GM19397 (cell line): ENCODE data around the gene SRSF7.
"Not testable (repeated sequence)": the region's sequence is repeated elsewhere in the genome, so short reads cannot be mapped to it uniquely, and the experiment has no call there.

Experiments
- ATAC-seq: cut with Tn5 transposase; IDR thresholded peaks from one replicate; pipeline ENCODE4 v1.9.1; 2021; ENCODE audit warnings: mild to moderate bottlenecking, moderate library complexity; ENCODE audit not compliant: unreplicated experiment

The SRSF7 gene

DNA sequence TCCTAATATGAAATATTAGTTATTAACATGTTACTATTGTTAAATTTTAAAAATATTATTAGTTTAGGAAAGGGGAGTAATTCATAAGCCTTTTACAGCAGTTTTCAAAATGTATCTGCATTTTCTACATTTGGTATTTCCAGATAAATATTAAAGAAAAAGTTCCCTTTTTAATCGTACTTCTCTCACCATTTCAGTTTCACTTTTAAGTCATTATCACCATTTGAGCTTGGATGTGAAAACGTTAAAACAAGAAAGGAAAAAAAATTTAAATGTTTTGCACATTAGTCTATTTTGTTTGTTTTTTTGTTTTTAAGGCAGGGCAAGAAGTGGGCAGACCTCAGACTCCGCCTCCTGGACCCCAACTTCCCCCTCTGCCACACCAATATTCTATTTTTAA, 3.3 kb upstream of the SRSF7 start:
- ATAC-seq = no peak

DNA sequence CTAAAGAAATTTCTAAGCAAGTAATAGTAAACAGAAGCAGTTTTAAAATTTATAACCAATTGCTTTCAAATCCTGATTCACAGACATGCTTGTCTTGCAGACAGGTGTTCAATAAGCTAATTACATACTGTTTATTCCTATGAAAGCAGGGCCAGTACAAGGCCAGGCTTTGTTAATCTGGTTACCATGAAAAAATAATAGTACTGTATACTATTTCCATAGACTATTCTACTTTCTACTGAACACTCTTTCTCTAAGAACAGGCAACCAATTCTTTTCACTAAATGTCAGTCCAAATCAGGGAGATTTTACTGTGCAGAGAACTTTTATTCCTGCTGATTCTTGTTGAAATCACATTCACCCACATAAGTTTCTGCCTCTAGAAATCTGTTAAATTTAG, 2.9 kb upstream of the SRSF7 start:
- no peak for ATAC-seq

DNA sequence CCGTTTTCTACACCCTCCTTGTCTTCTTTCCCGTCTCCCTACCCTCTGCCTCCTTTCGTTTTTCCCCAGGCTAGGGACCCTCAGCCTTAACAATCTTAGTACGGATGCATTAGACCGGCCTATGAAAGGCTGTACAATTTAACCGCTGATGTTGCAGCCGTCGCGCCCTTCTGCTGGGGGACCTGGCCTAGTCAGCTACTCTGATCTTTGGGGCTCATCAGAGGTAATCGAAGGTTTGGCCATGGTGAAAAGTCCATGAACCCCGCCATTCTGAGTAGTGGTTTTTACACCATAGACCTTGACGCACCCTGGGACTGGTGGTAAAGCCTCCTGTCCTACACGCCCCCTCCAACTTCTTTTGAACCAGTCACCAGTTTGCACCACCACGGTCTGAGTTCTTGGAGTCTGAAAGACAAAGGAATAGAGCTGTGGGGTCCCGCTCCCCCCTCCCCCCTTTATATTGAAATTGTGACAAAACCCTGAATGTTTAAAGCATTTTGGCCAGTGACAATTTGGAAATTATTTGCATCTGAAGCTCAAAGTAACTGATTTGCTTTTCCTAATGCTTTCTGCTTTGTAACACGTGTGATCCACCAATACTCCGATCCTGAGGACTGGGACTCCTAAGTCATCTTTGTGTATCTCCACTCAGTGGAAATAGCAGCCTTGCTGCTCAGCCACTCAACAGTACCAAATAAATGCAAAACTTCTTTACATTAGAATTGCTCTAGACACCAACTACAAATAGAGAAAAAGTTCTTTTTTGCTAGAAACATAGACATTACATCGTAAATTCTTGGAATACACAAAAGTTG, 642 bp upstream of the SRSF7 start:
- no peak for ATAC-seq

DNA sequence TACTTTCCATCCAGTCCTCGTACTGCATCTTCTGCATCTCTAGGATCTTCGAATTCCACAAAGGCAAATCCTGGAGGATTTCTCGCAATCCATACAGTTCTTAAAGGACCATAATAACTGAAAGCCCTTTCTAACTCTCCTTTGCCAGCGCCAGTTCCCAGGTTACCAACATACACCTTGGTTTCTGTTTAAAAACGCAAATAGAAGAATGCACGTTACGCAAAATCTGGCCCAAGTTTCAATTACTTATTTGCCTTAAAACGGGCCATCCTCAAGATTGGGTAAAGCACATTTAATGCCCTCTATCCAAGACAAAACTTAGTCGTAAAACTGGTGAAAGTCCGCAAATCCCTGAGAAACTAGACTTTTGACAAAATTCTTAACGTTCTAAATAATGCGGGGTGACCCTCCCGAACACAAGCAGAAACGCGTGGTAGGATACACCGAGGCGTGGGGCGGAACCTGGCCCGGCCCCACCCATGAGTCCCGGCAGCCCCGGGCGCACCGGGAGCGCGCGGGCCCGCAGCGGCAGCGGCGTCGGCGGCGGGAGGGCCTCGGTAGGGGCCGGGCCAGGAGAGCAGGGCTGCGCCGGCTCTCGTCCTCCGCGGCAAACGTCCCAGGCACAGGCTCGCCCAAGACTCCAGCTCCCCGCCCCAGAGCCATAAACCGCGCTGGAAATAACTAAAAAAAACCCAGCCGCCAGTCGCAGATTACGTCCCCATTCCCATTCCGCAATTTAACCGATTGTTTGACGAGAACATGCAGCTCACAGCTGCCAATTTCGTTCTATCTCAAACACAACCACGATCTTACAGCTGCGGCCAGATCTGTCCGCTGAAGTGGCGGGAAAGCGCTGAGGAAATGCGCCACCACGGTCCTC, 910 bp downstream of the SRSF7 start:
- peak; percentile 51 for ATAC-seq

GRCh38 chr2:38748943-38749804, 2.0 kb downstream of the SRSF7 start:
- ATAC-seq = no peak

DNA sequence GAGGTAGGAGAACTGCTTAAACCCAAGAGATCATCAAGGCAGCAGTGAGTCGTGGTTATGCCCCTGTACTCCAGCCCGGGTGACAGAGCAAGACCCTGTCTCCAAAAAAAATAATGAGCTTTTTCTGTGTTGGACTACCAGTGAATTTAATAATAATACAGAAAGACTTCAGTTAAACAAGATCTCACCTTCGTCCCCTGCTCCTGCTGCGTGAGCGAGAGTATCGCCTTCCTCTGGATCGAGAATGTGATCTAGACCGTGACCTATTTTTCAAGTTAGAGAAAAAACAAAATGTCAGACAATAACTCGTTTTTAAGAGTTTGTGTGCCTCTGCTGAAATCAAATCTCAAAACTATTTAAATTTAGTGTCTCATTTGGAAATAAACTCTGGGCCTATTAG, 2.8 kb downstream of the SRSF7 start:
- ATAC-seq = no peak

DNA sequence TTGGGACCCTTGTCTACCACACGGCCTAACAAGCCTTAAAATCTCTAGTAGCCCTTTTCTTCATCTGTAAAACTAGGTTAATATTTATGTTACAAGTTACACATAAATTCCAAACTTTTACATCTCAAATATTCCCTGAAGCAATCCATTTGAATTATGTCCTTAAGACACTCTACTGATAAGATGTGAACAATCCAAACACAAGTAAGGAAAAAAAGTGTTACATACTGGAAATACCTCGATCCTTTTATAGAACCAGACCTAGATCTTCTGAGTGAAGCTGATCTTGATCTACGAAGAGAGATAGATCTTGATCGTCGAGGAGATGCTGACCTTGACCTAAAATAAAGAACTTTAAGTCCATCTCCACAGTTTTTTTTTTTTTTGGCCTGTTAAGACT, 3.3 kb downstream of the SRSF7 start:
- no peak for ATAC-seq

DNA sequence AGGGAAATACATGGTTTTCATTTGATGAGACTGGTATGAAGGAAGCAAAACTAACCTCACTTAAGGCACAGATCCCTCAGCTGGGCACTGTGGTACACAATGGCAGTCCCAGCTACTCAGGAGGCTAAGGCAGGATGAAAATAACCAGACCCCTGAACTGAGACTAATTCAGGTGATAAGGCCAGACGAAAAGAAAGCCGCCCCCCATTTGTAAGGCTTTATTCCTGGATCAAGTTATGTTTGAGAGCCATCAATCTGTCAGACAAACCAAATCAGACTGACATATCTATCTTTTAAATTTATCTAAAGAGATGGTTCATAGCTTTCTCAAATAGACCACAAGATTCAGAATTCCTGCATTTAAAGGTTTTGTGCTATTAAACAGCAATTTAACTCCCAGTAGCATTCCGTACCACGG, 4.1 kb downstream of the SRSF7 start:
- no peak for ATAC-seq

DNA sequence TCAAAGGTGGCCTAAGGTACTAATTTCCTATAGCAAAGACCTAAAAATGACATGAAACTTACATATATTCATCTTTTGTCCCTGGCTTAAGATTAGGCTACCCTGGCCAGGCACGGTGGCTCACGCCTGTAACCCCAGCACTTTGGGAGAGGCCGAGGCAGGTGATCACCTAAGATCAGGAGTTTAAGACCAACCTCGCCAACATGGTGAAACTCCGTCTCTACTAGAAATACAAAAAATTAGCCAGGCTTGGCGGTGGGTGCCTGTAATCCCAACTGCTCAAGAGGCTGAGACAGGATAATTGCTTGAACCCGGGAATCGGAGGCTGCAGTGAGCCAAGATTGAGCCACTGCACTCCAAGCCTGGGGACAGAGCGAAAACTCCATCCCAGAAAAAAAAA, 5.9 kb downstream of the SRSF7 start:
- no peak for ATAC-seq

DNA sequence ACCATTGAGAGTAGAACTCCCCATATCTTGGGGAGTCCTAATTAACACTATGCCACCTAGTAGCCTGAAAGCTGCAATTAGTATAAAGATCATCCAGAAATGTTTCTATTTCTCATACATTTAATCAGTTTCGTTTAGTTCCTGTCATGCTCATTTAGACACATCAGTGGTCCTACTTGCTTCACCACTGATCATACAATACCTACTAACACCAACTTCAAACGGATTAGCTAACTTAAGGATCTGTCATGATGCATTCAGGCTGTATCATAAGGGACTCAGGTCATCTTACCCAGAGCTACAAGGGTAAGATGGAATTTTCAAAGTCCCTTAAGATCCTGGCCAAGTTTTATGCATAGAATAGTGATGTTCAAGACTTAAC, 6.8 kb downstream of the SRSF7 start:
- no peak for ATAC-seq

DNA sequence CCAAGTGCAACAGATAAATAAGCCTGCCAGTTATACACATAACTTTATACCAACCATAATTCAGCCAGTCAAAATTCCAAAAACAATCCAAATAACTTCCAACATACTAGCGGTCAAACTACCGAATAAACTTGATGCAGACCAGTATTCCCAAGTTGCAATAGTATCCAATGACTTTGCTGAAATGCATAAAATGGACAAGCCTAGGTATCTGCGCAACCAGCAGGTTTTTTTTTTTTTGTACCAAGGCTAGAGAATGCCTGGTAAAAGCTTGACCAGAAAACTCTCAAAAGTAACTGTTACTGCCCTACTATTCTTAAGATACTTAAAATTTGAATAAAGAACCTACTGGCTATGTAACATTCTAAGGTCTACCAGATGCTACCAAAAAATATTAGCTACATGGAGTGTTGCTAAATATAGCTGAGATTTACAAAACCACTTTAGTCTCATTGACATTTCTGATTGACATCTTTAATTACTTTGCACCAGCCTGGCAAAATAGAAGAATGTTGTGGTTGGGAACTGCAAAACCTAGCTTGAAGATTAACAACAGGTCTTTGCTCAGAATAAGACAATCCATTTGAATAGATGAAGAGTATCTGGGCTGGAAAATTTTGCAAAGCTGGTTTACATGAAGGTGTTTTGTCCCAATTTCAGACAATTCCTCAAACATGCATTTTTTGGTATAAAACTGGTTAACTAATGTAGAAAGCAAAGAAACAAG, 7.3 kb downstream of the SRSF7 start:
- no peak for ATAC-seq

DNA sequence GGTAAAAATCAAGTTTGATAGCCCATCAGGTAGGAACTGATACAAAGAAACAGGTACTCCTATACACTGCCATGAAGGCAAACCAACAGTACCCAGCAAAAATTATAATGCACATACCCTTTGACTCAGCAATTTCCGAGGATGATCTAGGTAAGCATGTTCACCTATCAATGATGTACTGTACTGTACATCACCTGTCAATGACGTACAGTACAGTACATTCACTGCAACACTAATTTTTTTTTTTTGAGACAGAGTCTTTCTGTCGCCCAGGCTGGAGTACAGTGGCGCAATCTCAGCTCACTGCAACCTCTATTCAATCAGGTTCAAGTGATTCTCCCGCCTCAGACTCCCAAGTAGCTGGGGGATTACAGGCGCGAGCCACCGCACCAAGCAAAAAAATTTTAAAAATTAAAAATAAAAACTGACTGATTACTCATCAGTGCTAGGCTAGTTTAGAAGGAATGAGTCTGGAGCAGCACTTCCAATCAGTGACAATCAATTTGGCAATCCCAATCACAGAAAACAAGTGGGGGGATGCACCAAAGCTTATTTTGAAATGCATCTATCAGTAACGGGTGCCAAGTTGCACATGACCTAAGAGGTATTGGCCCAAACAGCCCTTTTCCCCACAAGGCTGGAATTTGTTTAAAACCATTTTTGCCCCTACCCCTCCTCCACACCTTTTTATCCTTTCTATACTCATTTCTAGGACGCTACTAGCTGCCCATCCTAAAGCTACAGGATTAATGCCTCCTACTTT, 8.2 kb downstream of the SRSF7 start:
- ATAC-seq = no peak

DNA sequence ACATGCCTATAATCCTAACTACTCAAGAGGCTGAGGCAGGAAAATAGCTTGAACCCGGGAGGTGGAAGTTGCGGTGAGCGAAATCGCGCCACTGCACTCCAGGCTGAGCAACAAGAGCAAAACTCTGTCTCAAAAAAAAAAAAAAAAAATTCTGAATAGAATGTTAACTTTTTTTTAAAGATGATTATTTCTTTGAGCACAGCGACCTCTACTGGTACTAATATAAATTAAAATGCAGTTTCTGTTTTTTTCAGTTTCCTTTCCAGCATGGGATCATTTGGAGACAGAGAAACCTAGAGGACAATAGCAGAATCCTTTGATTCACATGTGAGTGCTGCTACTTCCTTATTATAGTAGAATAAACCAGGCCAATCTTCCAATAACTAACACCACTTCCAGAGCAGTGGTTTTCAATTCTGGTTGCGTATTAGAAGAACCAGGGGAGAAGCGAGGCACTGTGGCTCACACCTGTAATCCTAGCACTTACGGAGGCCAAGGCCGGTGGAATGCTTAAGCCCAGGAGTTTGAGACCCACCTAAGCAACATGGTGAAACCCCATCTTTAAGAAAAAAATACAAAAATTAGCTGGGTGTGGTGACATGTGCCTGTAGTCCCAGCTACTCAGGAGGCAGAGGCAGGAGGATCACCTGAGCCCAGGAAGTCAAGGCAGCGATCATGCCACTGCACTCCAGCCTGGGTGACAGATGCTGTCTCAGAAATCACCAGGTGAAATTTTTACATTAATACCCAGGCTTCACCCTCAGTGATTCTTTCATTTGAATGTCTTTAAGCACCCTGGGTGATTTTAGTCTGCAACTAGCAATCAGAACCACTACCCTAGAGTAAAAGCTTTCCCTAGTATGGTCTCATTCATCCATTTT, 10.1 kb downstream of the SRSF7 start:
- ATAC-seq = no peak

DNA sequence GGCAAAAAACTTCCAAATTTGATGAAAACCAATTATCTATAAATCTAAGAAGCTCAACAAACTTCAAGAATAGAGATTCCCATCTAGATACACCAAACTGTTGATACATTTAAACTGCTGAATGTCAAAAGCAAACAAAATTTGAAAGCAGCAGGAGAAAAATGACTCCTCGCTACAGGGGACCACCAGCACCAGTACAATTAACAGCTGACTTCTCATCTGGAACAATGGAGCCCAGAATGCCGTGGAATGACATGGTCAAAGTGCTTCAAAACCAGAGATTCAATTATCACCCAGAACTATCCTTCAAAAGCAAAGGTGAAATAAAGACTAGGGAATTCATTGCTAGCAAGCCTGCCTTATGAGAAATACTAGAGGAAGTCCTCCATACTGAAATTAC, 11.6 kb downstream of the SRSF7 start:
- no peak for ATAC-seq

DNA sequence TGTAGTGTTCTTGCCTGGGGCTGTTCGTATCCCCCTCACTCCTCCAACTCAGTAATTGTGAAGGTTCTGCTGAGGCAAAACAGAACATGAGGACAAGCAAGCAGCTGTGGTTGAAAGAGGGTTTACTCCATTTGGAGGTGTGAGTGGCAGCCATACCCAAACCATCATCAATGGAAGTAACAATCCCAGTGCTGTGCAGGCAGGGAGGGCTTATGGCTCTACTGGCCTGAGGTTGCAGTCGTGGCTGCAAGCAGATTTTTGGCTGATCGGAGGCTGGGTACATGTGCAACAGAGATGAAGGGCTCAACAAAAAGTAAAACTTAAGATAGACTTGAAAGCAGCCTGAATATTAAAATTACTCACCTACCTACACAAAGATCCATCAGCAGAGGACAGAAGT, 13.2 kb downstream of the SRSF7 start:
- no peak for ATAC-seq

GRCh38 chr2:38737000-38737698, 14.0 kb downstream of the SRSF7 start:
- not testable (repeated sequence) for ATAC-seq

DNA sequence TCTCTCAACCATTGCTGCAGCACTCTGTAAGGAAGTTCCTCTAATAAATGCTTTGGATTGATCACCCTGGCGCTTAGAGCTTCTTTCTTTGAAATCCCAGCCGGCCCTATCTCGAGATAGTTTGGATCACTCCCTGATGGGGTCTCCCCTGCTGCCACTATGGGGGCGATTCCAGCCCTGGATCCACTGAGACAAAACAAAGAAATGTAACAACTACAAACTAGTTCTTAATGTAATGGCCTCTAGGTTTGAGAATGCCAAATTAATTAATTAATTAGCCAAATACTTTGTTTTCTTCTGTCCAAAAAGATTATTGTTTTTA, 15.2 kb downstream of the SRSF7 start:
- ATAC-seq = no peak

GRCh38 chr2:38734299-38735058, 16.7 kb downstream of the SRSF7 start:
- no peak for ATAC-seq
